SK-N-SH treated with all-trans-retinoic acid at 6 μM for 48 hours (cell line): ENCODE results near the gene TNS3.

Source experiments
- ARNTL ChIP-seq: fragments of 450-650 bp; formaldehyde crosslinking; IDR thresholded peaks from 2 replicates; pipeline ENCODE4 v1.5.0; 2020; ENCODE audit warnings: low read depth, mild to moderate bottlenecking, moderate library complexity, borderline replicate concordance
- BACH2 ChIP-seq: fragments of 250-450 bp; sonication (Bioruptor Pico); IDR thresholded peaks from 2 replicates; pipeline ENCODE4 v1.9.0; 2021; ENCODE audit warnings: mild to moderate bottlenecking, borderline replicate concordance
- CREB5 ChIP-seq: fragments of 250-450 bp; sonication (Bioruptor Pico); IDR thresholded peaks from 2 replicates; pipeline ENCODE4 v1.5.1; 2020; ENCODE audit warnings: low read depth, mild to moderate bottlenecking, moderate library complexity
- GLIS3 ChIP-seq: fragments of 250-450 bp; sonication (Bioruptor Pico); IDR thresholded peaks from 2 replicates; pipeline ENCODE4 v1.5.0; 2020; ENCODE audit warnings: mild to moderate bottlenecking, moderate library complexity
- ISL1 ChIP-seq: fragments of 250-450 bp; sonication (Bioruptor Pico); IDR thresholded peaks from 2 replicates; pipeline ENCODE4 v2.1.2; 2022; ENCODE audit warnings: mild to moderate bottlenecking, moderate library complexity
- RARB ChIP-seq: fragments of 250-450 bp; sonication (Bioruptor Pico); IDR thresholded peaks from 2 replicates; pipeline ENCODE4 v1.8.0; 2021; ENCODE audit warnings: mild to moderate bottlenecking, moderate library complexity
- ZC3H10 ChIP-seq: fragments of 250-450 bp; sonication (Bioruptor Pico); IDR thresholded peaks from 2 replicates; pipeline ENCODE4 v1.5.1; 2021; ENCODE audit warnings: mild to moderate bottlenecking, moderate library complexity
- ZFP3 ChIP-seq: fragments of 250-450 bp; sonication (Bioruptor Pico); IDR thresholded peaks from 2 replicates; pipeline ENCODE4 v1.5.0; 2020; ENCODE audit warnings: mild to moderate bottlenecking, moderate library complexity
- ZNF70 ChIP-seq: fragments of 450-650 bp; formaldehyde crosslinking; IDR thresholded peaks from 2 replicates; pipeline ENCODE4 v1.5.0; 2020; ENCODE audit warnings: mild to moderate bottlenecking, moderate library complexity
- TF ChIP-seq, protein P1 (sequence below): fragments of 250-450 bp; sonication (Bioruptor Pico); IDR thresholded peaks from 2 replicates; pipeline ENCODE4 v1.8.0; 2020; ENCODE audit warnings: mild to moderate bottlenecking, moderate library complexity, borderline replicate concordance
- TF ChIP-seq, protein P2 (sequence below): fragments of 250-450 bp; sonication (Bioruptor Pico); IDR thresholded peaks from 2 replicates; pipeline ENCODE4 v1.8.0; 2021; ENCODE audit warnings: low read depth, mild to moderate bottlenecking, moderate library complexity, borderline replicate concordance
- TF ChIP-seq, protein P3 (sequence below): fragments of 250-450 bp; sonication (Bioruptor Pico); IDR thresholded peaks from 2 replicates; pipeline ENCODE4 v1.5.0; 2020; ENCODE audit warnings: mild to moderate bottlenecking, moderate library complexity

GRCh38 chr7:47344171-47344955 is 237.5 kb downstream of the TNS3 start:
- no peak for TF ChIP-seq ZNF70 (CRISPR knock-in tag)
- TF ChIP-seq, protein P1, sequence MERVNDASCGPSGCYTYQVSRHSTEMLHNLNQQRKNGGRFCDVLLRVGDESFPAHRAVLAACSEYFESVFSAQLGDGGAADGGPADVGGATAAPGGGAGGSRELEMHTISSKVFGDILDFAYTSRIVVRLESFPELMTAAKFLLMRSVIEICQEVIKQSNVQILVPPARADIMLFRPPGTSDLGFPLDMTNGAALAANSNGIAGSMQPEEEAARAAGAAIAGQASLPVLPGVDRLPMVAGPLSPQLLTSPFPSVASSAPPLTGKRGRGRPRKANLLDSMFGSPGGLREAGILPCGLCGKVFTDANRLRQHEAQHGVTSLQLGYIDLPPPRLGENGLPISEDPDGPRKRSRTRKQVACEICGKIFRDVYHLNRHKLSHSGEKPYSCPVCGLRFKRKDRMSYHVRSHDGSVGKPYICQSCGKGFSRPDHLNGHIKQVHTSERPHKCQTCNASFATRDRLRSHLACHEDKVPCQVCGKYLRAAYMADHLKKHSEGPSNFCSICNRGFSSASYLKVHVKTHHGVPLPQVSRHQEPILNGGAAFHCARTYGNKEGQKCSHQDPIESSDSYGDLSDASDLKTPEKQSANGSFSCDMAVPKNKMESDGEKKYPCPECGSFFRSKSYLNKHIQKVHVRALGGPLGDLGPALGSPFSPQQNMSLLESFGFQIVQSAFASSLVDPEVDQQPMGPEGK (CRISPR knock-in tag), result no peak
- no peak for TF ChIP-seq ISL1 (CRISPR knock-in tag)
- TF ChIP-seq, protein P2, sequence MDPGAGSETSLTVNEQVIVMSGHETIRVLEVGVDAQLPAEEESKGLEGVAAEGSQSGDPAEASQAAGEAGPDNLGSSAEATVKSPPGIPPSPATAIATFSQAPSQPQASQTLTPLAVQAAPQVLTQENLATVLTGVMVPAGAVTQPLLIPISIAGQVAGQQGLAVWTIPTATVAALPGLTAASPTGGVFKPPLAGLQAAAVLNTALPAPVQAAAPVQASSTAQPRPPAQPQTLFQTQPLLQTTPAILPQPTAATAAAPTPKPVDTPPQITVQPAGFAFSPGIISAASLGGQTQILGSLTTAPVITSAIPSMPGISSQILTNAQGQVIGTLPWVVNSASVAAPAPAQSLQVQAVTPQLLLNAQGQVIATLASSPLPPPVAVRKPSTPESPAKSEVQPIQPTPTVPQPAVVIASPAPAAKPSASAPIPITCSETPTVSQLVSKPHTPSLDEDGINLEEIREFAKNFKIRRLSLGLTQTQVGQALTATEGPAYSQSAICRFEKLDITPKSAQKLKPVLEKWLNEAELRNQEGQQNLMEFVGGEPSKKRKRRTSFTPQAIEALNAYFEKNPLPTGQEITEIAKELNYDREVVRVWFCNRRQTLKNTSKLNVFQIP (CRISPR knock-in tag), result no peak
- TF ChIP-seq BACH2 (CRISPR knock-in tag), result no peak
- TF ChIP-seq RARB (CRISPR knock-in tag), result no peak
- no peak for TF ChIP-seq GLIS3 (CRISPR knock-in tag)
- TF ChIP-seq ZFP3 (CRISPR knock-in tag), result no peak
- no peak for TF ChIP-seq ARNTL
- no peak for TF ChIP-seq CREB5 (CRISPR knock-in tag)
- TF ChIP-seq, protein P3, sequence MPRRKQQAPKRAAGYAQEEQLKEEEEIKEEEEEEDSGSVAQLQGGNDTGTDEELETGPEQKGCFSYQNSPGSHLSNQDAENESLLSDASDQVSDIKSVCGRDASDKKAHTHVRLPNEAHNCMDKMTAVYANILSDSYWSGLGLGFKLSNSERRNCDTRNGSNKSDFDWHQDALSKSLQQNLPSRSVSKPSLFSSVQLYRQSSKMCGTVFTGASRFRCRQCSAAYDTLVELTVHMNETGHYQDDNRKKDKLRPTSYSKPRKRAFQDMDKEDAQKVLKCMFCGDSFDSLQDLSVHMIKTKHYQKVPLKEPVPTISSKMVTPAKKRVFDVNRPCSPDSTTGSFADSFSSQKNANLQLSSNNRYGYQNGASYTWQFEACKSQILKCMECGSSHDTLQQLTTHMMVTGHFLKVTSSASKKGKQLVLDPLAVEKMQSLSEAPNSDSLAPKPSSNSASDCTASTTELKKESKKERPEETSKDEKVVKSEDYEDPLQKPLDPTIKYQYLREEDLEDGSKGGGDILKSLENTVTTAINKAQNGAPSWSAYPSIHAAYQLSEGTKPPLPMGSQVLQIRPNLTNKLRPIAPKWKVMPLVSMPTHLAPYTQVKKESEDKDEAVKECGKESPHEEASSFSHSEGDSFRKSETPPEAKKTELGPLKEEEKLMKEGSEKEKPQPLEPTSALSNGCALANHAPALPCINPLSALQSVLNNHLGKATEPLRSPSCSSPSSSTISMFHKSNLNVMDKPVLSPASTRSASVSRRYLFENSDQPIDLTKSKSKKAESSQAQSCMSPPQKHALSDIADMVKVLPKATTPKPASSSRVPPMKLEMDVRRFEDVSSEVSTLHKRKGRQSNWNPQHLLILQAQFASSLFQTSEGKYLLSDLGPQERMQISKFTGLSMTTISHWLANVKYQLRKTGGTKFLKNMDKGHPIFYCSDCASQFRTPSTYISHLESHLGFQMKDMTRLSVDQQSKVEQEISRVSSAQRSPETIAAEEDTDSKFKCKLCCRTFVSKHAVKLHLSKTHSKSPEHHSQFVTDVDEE (CRISPR knock-in tag), result no peak
- TF ChIP-seq ZC3H10 (CRISPR knock-in tag), result no peak
